Right renal cortex interstitium (tissue), 3 donors: ENCODE data around the gene PREP. TPM values are rescaled to one million over a fixed set of nuclear protein-coding genes. Genes with fewer than 3 reads are reported as not detected.

Experiments used
- DNase-seq, 3 donors: peaks; one replicate each; pipeline ENCODE4 v3.0.0-alpha.2; 2013; ENCODE audit warnings: low read depth in 3 of 3, low spot score in 2 of 3
- polyA plus RNA-seq, 3 donors: library from polyadenylated mRNA; unstranded; fragments of 120-200 nt; gene quantifications; one replicate each; pipeline ENCODE4 v1.2.1, GENCODE V29; 2013; ENCODE audit not compliant: insufficient read length in 3 of 3

Gene PREP
- polyA plus RNA-seq, 3 donors: 35.8 to 38.5 (median 38.0) TPM

GRCh38 chr6:105398859-105399258, 4.0 kb downstream of the PREP start:
- no peak for DNase-seq

GRCh38 chr6:105397987-105398386, 4.9 kb downstream of the PREP start:
- no peak for DNase-seq

GRCh38 chr6:105391705-105392104, 11.2 kb downstream of the PREP start:
- no peak for DNase-seq

GRCh38 chr6:105389543-105389942, 13.3 kb downstream of the PREP start:
- no peak for DNase-seq

- DNase-seq: no peak
Observed at GRCh38 chr6:105388392-105388791, 14.5 kb downstream of the PREP start.

GRCh38 chr6:105384004-105384403, 18.9 kb downstream of the PREP start:
- no peak for DNase-seq

- DNase-seq: no peak
Observed at GRCh38 chr6:105382958-105383357, 19.9 kb downstream of the PREP start.

- DNase-seq: no peak
Observed at GRCh38 chr6:105382496-105382895, 20.4 kb downstream of the PREP start.

GRCh38 chr6:105380634-105381033, 22.2 kb downstream of the PREP start:
- no peak for DNase-seq

- no peak for DNase-seq
Observed at GRCh38 chr6:105375797-105376196, 27.1 kb downstream of the PREP start.

- DNase-seq: no peak
Observed at GRCh38 chr6:105374010-105374420, 28.9 kb downstream of the PREP start.

- DNase-seq: no peak
Observed at GRCh38 chr6:105373481-105373880, 29.4 kb downstream of the PREP start.

GRCh38 chr6:105372849-105373182, 30.1 kb downstream of the PREP start:
- DNase-seq: no peak

- no peak for DNase-seq
Observed at GRCh38 chr6:105372142-105372848, 30.6 kb downstream of the PREP start.

- no peak for DNase-seq
Observed at GRCh38 chr6:105370351-105370750, 32.5 kb downstream of the PREP start.

- no peak for DNase-seq
Observed at GRCh38 chr6:105369145-105369544, 33.7 kb downstream of the PREP start.

- DNase-seq: no peak
Observed at GRCh38 chr6:105364243-105364642, 38.6 kb downstream of the PREP start.

GRCh38 chr6:105363100-105363754, 39.7 kb downstream of the PREP start:
- peak in 1 of 3 donors; percentile 1 for DNase-seq

GRCh38 chr6:105359419-105360370, 43.2 kb downstream of the PREP start:
- DNase-seq: no peak

- no peak for DNase-seq
Observed at GRCh38 chr6:105357165-105357564, 45.7 kb downstream of the PREP start.

GRCh38 chr6:105352037-105352617, 50.8 kb downstream of the PREP start:
- no peak for DNase-seq
